ENCODE data around the gene NID1.
"Not testable (repeated sequence)": the region's sequence is repeated elsewhere in the genome, so short reads cannot be mapped to it uniquely, and the experiment has no call there.

The NID1 gene

DNA sequence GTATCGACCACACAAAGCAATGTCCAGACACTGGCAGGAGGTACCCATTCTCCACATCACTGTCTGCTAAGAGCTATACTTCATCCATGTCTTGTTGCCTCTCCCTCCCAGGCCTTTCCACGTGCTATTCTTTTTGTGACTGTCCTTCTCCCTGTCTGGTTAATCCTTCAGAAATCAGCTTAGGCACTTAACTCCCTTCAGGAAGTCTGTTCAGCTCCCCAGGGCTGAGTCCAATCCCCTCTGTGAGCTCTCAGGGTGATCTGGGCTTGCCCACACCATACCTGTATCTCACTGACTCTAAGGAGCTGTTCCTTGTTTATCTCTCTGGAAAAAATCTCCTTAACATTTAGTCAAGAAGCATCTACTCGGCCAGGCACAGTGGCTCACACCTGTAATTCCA is 69.4 kb downstream of the NID1 start:
- DNase-seq, result no peak

DNA sequence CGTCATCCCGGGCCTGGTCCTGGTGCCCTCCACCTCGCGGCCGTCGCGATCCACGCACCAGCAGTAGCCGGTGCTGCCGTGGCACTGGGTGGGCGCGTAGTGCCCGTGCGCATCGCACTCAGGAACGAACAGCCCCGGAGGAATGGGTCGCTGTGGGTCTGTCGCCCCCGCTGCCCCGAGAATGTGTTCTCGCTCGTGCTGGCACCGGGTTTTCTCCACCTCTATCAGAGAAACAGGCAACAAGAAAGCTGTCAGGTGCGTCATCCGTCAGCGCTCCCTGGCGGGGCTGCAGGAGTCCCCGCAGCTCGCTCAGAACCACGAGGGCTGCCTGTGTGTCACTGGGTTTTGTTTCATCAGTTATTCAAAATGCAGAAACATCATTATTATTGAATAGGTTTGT is 71.2 kb downstream of the NID1 start:
- DNase-seq, result no peak

GRCh38 chr1:235992868-235993267 is 72.0 kb downstream of the NID1 start:
- no peak for DNase-seq

- DNase-seq, result no peak
These were observed 72.5 kb downstream of the NID1 start for GRCh38 chr1:235992346-235992745.

- no peak for DNase-seq
These were observed 74.5 kb downstream of the NID1 start for GRCh38 chr1:235990330-235990795.

DNA sequence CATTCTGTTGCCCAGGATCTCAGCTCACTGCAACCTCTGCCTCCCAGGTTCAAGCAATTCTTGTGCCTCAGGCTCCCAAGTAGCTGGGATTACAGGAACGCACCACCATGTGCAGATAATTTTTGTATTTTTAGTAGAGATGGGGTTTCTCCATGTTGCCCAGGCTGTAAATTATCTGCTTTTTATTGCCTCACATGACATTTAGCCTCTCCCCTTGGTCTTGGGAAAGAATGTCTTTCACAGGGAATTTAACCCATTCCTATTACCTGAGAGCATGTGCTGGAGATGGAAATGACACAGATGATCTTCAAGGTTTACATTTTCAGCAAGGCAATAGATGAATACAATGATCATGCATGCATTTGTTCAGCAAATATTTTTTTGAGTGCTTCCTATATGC is 75.8 kb downstream of the NID1 start:
- DNase-seq, result no peak

GRCh38 chr1:235986869-235987268 is 78.0 kb downstream of the NID1 start:
- DNase-seq, result no peak

DNA sequence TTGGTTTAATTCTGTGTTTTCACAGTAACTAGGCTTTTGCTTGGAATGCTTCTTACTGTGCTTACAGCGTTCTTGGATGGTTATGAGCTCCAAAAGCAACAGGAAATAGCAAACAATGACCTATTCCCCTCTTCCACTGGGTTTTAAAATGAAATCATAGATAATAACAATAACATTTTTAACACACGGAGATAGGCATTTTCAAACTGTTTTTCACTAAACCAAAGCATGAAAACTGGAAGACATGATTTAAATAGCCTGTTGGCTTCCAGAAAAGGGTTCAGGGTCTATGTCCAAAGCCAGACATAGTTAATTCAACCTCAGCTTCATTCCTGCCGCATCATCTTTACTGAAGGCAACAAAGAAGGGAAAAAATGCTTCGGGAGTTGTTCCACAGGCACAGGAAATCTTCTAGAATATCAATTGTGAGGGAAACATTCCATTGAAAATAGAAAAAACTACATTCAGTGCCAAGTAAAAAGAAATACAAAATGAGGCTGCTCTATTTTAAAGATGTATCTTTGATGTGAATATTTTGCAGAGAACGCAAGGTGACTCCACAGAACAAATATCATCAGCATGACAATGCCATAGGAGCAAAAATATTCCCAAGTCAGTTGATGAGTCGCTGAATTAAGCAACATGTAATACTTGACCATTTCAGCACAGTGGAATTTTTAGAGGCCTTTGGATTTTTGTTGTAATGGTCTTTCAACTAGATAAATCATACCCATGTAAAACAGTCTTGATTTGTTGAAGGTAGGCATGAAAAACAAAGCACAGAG is 80.7 kb downstream of the NID1 start:
- no peak for DNase-seq

- DNase-seq, result no peak
These were observed 83.9 kb downstream of the NID1 start for GRCh38 chr1:235980976-235981375.

GRCh38 chr1:235979716-235980333 is 85.1 kb downstream of the NID1 start:
- DNase-seq, result no peak

DNA sequence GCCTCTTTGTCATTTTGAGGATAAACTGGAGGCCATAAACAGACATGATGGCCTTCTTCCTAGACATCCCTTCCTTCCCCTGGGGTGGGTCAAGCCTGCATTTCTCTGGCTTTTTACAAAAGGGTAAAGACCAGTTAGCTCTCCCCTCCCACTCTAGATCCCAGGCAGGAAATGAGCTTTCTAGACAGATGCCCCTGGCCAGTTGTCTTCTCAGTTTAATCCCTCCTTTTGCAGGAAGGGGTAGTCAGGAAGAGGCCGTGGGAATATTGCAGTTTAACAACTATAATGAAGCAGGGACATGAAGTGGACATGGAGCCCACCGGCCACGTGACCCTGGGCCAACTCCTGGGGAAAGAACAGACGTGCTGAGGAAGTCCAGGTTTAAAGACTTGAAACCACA is 85.7 kb downstream of the NID1 start:
- DNase-seq, result no peak

DNA sequence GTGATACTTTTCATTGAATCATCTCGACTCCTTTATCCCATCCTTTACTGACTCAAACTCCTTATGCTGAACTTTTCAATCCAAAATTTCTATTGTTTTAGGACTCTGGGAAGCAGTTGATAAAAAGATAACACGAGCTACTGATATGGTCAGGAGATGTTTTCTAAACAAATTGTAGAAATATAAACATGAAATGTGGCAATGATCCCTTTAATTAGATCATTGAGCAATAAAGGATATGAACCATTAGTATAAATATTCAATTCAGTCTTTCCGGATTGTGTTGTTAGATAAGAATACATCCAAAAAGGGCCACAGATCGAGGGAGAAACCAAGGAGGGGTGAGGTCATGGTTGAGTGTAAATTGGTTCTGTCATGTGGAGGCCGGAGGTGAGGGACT is 88.4 kb downstream of the NID1 start:
- DNase-seq, result no peak

GRCh38 chr1:235974616-235975015 is 90.3 kb downstream of the NID1 start:
- DNase-seq, result no peak

DNA sequence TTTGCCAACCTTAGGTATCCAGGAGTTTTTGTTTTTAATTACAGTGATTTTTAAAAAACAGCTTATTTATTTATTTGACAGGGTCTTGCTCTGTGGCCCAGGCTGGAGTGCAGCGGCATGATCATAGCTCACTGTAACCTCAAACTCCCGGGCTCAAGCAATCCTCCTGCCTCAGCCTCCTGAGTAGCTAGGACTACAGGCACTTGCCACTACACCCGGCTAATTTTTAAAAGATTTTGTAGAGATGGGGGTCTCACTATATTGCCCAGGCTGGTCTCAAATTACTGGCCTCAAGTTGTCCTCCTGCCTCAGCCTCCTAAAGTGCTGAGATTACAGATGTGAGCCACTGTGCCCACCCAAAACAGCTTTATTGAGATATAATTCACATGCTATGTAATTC is 92.2 kb downstream of the NID1 start:
- not testable (repeated sequence) for DNase-seq

DNA sequence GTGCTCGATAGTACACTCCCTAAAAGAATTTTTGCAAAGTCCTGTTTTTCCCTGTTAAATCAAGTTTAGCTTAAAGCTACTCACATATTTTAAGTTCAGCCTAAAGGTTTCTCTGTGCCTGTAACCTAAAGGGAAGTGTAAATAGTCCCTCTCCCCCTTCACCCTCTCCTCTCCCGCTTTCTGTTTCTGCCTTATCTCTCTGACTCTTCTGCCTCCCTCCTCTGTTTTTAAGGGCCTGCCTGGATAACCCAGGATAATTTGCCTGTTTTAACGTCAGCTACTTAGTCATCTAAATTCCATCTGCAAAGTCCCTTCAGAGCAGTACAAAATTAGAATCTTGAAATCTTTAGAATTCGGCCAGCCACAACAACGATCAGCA is 92.6 kb downstream of the NID1 start:
- DNase-seq, result no peak

DNA sequence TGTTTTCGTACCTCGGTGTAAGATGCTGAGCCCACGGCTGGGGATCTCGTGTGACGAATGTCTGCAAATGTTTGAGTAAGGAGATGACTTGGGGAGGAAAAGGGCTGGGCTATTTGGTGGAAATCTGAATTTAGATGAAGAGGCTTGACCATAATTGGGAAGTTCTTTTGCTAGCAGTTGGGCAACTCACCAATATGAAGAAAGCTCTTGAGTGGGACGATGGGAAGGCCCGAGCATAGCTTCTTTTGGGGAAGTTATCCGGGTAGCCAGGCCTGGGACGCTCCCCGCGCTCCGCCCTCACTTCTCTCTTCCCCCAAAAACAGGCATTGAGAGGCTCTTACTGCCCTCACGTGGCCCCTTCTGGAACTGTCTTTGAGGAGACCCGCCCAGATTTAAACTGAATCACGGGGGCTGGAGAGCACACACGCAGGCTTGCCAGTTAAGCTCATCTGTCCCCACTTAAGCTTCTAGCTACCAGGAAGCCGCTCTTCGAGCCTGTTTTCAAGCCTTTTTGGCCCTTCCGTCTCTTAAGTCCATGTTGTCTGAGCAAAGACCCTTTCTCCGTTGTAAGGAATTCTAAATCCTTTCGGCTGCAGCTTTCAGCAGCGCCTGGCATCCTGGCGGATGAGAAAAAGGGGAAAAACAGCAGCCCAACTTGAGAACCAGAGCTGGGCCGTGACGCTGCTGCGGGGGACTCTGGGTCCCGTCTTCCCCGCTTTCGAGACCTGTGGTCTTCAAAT is 93.1 kb downstream of the NID1 start:
- peak; percentile 86 for DNase-seq

DNA sequence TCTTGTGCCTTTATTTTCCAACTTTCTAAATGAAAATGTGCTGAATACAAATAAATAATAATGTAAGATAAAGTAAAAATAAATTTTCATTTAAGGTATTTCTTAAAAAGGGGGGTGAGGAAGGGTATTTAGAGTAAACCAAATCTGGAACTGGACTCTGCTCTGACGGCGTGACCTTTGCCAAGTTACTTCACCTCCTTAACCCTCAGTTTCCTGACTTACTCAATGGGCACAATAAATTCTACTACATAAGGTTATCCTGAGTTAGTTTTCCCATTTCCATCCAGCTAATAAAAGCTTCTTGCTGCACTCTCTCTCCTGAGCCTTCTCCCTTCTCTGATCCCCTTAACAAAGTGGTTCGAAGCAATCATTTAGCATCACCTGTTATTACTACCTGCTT is 93.9 kb downstream of the NID1 start:
- no peak for DNase-seq

GRCh38 chr1:235968831-235969230 is 96.1 kb downstream of the NID1 start:
- DNase-seq, result no peak

DNA sequence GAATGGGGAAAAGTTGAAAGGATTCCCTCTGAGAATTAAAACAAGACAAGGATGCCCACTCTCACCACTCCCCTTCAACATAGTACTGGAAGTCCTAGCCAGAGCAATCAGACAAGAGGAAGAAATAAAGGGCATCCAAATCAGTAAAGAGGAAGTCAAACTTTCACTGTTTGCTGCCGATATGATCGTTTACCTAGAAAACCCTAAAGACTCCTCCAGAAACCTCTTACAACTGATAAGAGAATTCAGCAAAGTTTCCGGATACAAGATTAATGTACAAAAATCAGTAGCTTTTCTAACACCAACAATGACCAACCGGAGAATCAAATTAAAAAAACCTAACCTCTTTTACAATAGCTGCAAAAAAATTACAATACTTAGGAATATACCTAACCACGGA is 98.8 kb downstream of the NID1 start:
- DNase-seq, result not testable (repeated sequence)

DNA sequence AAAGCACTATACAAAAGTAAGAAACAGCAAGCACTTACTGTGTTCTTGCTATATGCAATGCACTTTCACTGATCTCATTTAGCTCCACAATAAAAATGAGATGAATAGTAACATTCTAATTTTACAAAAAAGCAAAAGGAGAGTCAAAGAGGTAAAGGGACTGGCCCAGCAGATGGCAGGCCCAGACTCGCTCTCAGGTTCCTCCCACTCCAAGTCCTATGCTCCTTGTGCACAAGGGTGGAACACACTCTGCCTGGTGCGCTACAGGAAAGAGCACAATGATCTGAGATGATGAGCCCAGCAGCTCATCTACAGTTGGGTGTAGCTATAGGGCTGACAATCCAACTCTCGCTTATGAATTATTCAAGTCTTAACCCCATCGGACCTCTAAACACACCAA is 104.1 kb downstream of the NID1 start:
- DNase-seq, result no peak

GRCh38 chr1:235958021-235958420 is 106.9 kb downstream of the NID1 start:
- no peak for DNase-seq

- no peak for DNase-seq
These were observed 109.1 kb downstream of the NID1 start for GRCh38 chr1:235955777-235956176.

GRCh38 chr1:235954306-235955283 is 110.3 kb downstream of the NID1 start:
- DNase-seq, result peak; percentile 20
